Measurements from ENCODE around the gene GPR156.

The GPR156 gene

DNA sequence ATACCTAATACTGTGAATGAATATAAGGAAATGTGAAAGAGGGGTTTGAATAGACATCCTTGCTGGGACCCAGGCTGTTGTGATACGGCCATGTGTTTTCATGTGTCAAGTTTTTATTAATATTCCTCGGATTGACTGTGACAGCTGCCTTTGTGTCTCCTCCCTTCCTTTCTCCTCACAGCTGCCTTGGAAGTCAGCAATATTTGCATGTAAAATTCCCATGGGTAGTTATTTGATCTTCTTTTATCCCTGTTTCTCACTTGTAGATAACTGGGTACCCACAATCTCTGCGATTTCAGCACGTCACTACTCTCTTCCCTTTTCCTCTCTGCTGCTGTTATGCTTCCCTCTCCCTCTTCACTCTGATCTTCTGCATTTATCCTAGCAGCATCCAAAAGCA is 9.4 kb downstream of the GPR156 start:
- H3K79me2 ChIP-seq (ENCODE audit: insufficient read depth, low read length): no peaks in the 10 kb centered on the region
- no peaks in the 10 kb centered on the region for H3K9me2 ChIP-seq (replicated peaks; ENCODE audit: insufficient read depth, low read length)
- no peaks in the 10 kb centered on the region for H3F3A ChIP-seq (ENCODE audit: insufficient read depth)
- no peak overlapping the region for H3K4me3 ChIP-seq (ENCODE audit: insufficient read depth, low read length, poor library complexity, severe bottlenecking)
- no peak overlapping the region for H3K9ac ChIP-seq (ENCODE audit: low read length)
- H3K9me3 ChIP-seq (ENCODE audit: insufficient read depth, low read length): no peaks in the 10 kb centered on the region
- H3K4me2 ChIP-seq (ENCODE audit: low read depth, low read length, poor library complexity, severe bottlenecking): no peak overlapping the region
- no peak overlapping the region for H3K27ac ChIP-seq (ENCODE audit: low read depth, low read length)
- no peaks in the 10 kb centered on the region for H4K20me1 ChIP-seq (ENCODE audit: low read depth, low read length)
- no peak overlapping the region for H2AFZ ChIP-seq (ENCODE audit: low read depth, low read length, severe bottlenecking)
- no peak for TF ChIP-seq EZH2phosphoT487 (conservative IDR thresholded peaks at IDR 0.05; ENCODE audit: low read length)
- TF ChIP-seq, protein P1, sequence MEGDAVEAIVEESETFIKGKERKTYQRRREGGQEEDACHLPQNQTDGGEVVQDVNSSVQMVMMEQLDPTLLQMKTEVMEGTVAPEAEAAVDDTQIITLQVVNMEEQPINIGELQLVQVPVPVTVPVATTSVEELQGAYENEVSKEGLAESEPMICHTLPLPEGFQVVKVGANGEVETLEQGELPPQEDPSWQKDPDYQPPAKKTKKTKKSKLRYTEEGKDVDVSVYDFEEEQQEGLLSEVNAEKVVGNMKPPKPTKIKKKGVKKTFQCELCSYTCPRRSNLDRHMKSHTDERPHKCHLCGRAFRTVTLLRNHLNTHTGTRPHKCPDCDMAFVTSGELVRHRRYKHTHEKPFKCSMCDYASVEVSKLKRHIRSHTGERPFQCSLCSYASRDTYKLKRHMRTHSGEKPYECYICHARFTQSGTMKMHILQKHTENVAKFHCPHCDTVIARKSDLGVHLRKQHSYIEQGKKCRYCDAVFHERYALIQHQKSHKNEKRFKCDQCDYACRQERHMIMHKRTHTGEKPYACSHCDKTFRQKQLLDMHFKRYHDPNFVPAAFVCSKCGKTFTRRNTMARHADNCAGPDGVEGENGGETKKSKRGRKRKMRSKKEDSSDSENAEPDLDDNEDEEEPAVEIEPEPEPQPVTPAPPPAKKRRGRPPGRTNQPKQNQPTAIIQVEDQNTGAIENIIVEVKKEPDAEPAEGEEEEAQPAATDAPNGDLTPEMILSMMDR (IDR thresholded peaks at IDR 0.05; ENCODE audit: insufficient read depth, low read length, poor library complexity, severe bottlenecking): no peak
- no peaks in the 10 kb centered on the region for H3K36me3 ChIP-seq (ENCODE audit: low read length)
- no peaks in the 10 kb centered on the region for H3K27me3 ChIP-seq (ENCODE audit: low read length)

DNA sequence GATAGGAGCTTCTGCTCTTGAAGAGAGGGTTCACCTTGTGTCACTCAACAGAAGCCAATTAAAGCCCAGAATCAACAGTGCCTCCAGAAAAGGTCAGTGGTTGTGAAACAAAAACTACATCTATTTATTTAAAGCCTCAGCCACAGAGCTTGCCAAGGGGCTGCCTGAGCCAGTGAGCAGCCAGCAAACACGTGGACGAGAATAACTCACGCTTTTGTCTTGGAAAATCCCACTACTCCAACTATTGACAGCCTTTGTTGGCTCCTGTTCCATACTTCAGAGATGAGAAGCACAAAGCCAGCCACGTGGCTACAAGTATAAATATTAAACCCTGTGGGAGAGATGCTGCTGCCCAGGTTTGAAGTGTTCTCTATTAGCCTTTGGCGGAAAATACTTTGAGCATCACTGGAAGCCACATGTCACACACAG is 10.3 kb downstream of the GPR156 start:
- H3K27me3 ChIP-seq (ENCODE audit: low read length): no peaks in the 10 kb centered on the region
- no peaks in the 10 kb centered on the region for H3F3A ChIP-seq (ENCODE audit: insufficient read depth)
- H3K9me3 ChIP-seq (ENCODE audit: insufficient read depth, low read length): no peaks in the 10 kb centered on the region
- H3K9me2 ChIP-seq (replicated peaks; ENCODE audit: insufficient read depth, low read length): no peaks in the 10 kb centered on the region
- no peaks in the 10 kb centered on the region for H4K20me1 ChIP-seq (ENCODE audit: low read depth, low read length)
- H3K79me2 ChIP-seq (ENCODE audit: insufficient read depth, low read length): no peaks in the 10 kb centered on the region
- no peak overlapping the region for H3K4me2 ChIP-seq (ENCODE audit: low read depth, low read length, poor library complexity, severe bottlenecking)
- no peaks in the 10 kb centered on the region for H3K36me3 ChIP-seq (ENCODE audit: low read length)
- no peak overlapping the region for H2AFZ ChIP-seq (ENCODE audit: low read depth, low read length, severe bottlenecking)
- no peak overlapping the region for H3K4me3 ChIP-seq (ENCODE audit: insufficient read depth, low read length, poor library complexity, severe bottlenecking)
- no peak overlapping the region for H3K27ac ChIP-seq (ENCODE audit: low read depth, low read length)
- H3K9ac ChIP-seq (ENCODE audit: low read length): no peak overlapping the region
- TF ChIP-seq, protein P1 (IDR thresholded peaks at IDR 0.05; ENCODE audit: insufficient read depth, low read length, poor library complexity, severe bottlenecking): no peak
- TF ChIP-seq EZH2phosphoT487 (conservative IDR thresholded peaks at IDR 0.05; ENCODE audit: low read length): no peak

DNA sequence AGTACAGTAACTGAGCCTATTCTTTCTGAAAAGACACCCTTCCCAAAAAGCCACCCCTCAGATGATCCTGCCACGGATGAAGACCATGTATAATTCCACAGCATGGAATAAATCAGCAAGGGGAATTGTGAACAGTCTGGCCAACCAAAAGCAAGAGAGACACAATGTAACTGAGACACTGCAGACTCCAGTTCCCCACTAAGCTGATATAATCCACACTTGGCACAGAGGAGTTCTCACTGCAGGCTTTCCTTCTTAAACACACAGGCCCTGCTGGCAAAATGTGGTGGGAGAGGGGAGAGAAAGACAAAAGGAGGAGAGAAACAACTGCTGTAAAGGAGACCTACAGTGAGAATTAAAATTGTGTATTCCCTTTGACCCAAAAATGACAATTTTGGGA is 12.7 kb downstream of the GPR156 start:
- H3K27ac ChIP-seq (ENCODE audit: low read depth, low read length): no peak overlapping the region
- no peaks in the 10 kb centered on the region for H3K79me2 ChIP-seq (ENCODE audit: insufficient read depth, low read length)
- H2AFZ ChIP-seq (ENCODE audit: low read depth, low read length, severe bottlenecking): no peak overlapping the region
- H3K27me3 ChIP-seq (ENCODE audit: low read length): no peaks in the 10 kb centered on the region; the same call in 1 of the 2 replicates
- H3F3A ChIP-seq (ENCODE audit: insufficient read depth): no peaks in the 10 kb centered on the region
- H3K4me2 ChIP-seq (ENCODE audit: low read depth, low read length, poor library complexity, severe bottlenecking): no peak overlapping the region
- H3K9me3 ChIP-seq (ENCODE audit: insufficient read depth, low read length): no peaks in the 10 kb centered on the region
- no peaks in the 10 kb centered on the region for H3K36me3 ChIP-seq (ENCODE audit: low read length)
- H3K4me3 ChIP-seq (ENCODE audit: insufficient read depth, low read length, poor library complexity, severe bottlenecking): no peak overlapping the region
- TF ChIP-seq EZH2phosphoT487 (conservative IDR thresholded peaks at IDR 0.05; ENCODE audit: low read length): no peak
- TF ChIP-seq, protein P1 (IDR thresholded peaks at IDR 0.05; ENCODE audit: insufficient read depth, low read length, poor library complexity, severe bottlenecking): no peak
- no peaks in the 10 kb centered on the region for H3K9me2 ChIP-seq (replicated peaks; ENCODE audit: insufficient read depth, low read length)
- no peaks in the 10 kb centered on the region for H4K20me1 ChIP-seq (ENCODE audit: low read depth, low read length)
- no peak overlapping the region for H3K9ac ChIP-seq (ENCODE audit: low read length)
